CD4-positive, alpha-beta T cell treated with Interleukin-12 subunit alpha and Interleukin-12 subunit beta, for 1 hour (primary cell): ENCODE data around the gene TIMM23.
A peak's percentile ranks its signal among the peaks of the same experiment; 100 is the strongest.
"Not testable (repeated sequence)": the region's sequence is repeated elsewhere in the genome, so short reads cannot be mapped to it uniquely, and the experiment has no call there.

Source experiments
- DNase-seq: peaks from one replicate; pipeline ENCODE4 v3.0.0-alpha.2; 2020

TIMM23 gene

DNA sequence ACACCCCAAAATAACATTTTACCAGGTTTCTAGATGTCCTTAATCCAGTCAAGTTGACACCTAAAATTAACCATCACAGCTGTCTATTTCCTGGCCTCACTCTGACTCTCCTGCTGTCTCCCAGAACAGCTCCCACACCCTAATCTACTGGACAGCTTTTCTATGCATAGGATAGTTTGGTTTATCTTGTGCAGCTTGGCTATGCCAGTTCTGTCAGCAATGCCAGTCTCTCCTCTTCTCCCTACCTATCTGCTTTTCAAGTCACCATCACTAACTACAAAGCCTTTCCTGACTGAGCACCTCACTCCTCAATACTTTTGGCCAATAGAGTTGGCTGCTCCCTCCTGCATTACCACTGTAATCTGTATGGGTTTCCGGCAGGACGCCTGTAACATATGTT is 53.1 kb downstream of the TIMM23 start:
- no peak for DNase-seq

DNA sequence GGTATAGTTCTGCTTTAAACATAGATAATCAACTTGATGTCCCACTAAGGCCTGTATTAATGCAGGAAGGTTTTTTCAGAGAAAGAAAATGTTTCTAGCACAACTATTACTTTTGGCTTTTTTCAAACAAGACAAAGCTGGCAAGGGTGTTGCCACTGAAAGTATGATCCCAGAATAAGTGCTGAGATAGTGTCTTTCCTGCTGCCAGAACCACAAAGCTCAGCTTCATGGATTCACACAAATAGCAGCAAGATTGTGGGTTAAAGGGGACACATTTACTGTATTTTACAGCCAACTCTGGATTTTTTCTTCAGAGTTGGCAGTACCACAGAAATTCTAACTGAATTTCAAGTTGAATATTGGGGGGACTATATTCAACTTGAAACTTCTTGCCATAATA is 53.8 kb downstream of the TIMM23 start:
- no peak for DNase-seq

DNA sequence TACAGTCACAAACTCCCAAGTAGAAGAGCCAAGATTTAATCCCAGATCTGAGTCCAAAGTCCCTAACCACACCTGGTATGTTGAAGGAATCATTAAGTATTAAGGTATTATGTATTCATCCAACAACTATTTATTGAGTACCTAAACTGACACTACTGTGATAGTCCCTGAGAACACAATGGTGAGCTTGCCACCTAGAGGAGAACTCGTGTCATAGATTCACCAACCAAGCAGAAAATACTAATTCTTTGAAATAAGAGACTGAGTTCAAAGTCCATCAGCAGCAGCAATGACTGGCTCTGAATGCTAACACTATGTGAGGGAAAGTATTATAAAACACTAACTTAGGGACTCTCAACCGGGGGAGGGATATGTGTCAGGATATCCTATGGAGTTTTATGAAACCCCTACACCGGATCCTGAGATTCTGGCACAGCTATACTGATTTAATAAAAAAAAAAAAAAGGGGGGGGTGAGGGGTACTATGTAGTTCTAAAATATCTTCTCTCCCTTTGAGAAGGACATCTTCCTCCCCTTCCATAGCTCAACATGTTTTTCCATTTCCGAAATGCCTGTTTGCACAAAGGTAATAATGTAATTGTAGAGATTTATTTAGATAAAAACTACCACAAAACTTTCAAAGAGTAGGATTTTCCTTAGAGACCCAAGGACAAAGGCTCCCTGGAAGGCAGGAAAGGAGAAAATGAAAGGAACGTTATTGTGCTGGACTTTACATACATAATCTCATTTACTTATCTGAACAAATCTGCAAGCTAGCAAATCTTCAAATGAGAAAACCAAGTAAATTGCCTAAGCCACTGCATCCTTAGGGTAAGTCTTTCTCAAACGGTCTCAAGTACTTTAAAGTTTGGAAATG is 56.5 kb downstream of the TIMM23 start:
- peak; percentile 72 for DNase-seq

DNA sequence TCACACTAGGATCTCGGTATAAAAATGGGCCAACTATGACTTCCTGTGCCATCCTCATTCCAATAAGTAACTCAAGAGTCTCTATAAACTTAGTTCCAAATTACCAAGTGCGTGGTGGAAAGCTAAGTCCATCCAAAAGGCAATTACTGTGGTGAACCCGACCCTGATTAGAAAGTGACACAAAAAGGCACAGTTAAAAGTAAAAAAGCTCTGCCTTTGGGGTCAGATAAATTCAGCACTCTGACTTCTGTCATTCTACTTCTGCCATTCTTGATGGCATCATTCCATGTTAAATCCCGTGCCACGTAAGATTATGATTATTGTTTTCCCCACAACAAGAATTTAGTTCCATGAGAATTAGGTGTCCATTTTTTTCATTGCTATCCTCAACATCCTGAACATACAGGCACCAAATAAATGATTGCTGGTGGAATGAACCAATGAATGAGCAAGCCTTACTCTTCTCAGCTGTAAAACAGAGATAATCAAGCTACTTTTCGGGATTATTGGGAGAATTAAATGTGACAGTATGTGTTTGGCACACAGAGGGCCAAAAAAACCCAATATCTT is 57.3 kb downstream of the TIMM23 start:
- no peak for DNase-seq

DNA sequence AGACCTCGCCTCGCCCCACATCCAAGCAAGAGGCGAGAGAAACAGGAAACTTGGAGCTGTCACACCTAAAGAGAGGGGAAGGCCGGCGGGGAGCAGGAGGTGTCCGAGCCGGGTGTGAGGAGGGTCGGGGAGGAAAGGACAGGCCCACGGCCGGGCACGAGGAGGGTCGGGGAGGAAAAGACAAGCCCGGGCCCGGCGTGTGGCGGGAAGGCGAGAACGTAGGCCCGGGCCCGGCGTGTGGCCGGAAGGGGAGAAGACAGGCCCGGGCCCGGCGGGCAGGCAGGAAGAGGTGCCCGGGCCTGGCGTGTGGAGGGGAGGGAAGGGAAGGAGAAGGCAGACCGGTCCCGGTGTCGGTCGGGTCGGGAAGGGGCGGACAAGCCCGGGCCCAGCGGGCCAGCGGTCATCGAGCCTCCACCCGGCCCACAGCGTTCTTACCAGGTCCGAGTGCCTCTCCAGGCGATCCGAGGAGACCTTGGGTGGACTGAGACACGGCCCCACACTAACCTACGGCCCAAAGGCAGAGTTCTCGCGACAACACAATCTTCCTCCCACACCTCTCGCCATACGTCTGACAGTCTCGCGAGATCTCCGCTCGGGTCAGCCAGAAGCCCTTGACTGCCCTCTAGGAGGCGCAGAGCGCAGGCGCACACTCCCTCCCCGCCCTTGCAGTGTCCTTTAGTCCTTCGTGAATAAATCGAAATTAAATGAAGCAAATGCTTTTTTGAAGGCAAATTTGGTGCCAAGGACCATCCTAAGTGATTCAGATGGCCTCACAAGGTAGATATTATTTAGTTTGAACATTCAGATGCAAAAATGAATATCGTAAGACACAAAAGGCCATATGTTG is 58.0 kb downstream of the TIMM23 start, which contains the start of gene NCOA4:
TSS of gene NCOA4 (minus strand) at position 533 of the 847 bp plus-strand sequence. CDS start 13,943 bp downstream, outside the sequence.
- DNase-seq = peak; percentile 97

DNA sequence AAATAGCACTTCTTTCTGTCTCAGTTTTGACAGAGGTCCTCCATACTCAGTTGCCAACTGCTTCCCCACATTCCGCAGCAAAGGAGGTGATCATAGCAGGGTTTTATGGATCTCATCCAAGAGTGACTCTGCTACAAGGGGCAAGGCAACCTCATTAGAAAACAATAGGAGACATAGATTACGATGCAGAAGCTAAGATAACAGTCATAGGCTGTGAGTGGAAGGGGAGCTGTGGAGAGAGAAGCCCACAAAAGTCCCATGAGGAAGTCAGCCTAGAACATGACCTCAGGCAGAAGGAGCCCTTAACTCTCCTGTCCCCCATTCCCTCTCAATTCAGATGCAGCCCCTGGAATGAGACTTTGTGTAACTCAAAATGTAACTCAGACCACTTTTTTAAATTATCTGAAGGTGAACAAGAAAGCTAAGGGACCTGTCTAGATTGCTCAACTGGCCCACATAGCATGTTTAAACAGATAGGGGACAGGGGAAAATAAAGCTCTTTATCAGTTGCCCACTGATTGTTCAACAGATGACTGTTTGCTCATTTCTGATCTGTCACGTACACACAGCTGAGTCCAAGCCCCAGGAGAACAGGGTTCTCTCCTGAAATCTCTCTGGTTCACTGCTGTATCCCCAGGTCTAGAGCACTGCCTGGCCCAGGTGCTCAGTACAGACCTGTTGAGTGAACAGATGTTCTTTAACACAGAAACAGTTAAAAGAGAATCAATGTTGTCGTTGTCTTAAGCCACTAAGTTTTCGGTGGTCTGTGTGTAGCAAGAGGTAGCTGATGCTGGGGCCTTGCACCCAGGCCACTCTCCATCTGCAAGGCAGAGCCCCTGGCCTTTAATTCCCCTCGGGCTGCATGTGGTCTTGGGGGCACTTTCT is 59.6 kb downstream of the TIMM23 start:
- no peak for DNase-seq

DNA sequence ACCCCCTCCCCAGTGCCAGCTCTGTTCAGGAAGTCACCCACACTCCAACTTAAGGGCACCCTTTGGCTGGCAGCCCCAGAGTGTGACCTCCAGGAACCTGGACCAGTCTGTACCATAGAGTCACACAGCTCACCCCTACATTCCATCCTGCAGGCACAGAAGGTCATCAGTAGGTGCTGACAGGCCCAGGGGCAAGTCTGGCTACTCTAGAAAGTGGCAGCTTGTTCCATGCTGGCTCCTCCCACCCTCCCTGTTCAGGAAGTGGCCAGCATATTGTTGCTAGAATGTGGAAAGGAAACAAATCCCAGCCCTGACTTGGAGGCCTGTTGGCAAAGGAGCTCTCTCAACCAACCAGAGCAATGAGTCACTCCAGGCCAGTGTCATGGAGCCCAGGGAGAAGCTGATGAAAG is 61.3 kb downstream of the TIMM23 start:
- no peak for DNase-seq

GRCh38 chr10:46035923-46036849 is 63.9 kb downstream of the TIMM23 start:
- DNase-seq = no peak

DNA sequence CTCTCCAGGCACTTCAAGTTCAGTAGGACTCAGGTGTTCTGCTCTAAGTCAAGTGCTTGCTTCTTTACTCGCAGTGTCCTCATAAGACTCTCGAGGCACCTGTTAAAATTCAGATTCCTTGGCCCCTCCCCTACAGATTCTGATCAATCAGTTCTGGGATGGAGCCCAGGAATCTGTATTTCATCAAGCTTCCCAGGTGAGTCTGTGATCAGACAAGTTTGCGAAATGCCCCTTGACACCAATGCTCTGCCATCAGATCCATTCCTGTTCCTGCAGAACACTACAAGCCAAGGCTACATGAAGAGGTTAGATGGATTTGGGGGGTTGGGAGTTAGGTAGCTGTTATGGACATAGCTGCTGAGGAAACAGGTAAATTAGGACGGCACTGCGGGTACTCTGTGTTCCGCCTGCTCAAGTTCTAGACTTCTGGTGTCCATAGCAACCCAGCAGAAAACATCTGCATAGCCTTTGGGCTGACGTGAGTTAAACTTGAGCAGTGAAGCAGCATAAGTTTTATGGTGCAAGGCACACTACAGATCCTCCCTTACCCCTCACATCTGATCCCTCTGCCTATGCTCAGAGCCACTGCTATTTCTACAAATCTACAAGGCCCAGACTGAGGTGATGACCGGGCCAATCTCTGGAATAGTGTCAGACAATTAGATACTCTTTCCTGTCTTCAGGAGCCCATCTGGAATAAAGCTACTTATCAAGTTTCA is 65.0 kb downstream of the TIMM23 start:
- DNase-seq = no peak

GRCh38 chr10:46040004-46040403 is 67.7 kb downstream of the TIMM23 start:
- no peak for DNase-seq

GRCh38 chr10:46042527-46042926 is 70.2 kb downstream of the TIMM23 start:
- DNase-seq = no peak

GRCh38 chr10:46046261-46046660 is 74.0 kb downstream of the TIMM23 start, which contains the start of gene MSMB:
Gene MSMB (minus strand): TSS chr10:46046269. CDS start chr10:46046237, 32 bp downstream.
- no peak for DNase-seq

- DNase-seq = no peak
These were observed 75.9 kb downstream of the TIMM23 start for GRCh38 chr10:46048152-46048551.

DNA sequence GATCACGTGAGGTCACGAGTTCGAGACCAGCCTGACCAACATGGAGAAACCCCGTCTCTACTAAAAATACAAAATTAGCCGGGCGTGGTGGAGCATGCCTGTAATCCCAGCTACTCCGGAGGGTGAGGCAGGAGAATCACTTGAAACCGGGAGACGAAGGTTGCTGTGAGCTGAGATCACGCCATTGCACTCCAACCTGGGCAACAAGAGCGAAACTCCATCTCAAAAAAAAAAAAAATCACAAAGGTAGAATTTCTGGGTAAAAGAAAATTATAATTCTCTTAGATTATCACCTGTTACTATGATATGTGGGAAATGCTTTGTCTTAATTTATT is 77.2 kb downstream of the TIMM23 start:
- not testable (repeated sequence) for DNase-seq

GRCh38 chr10:46050941-46051623 is 78.8 kb downstream of the TIMM23 start:
- no peak for DNase-seq

DNA sequence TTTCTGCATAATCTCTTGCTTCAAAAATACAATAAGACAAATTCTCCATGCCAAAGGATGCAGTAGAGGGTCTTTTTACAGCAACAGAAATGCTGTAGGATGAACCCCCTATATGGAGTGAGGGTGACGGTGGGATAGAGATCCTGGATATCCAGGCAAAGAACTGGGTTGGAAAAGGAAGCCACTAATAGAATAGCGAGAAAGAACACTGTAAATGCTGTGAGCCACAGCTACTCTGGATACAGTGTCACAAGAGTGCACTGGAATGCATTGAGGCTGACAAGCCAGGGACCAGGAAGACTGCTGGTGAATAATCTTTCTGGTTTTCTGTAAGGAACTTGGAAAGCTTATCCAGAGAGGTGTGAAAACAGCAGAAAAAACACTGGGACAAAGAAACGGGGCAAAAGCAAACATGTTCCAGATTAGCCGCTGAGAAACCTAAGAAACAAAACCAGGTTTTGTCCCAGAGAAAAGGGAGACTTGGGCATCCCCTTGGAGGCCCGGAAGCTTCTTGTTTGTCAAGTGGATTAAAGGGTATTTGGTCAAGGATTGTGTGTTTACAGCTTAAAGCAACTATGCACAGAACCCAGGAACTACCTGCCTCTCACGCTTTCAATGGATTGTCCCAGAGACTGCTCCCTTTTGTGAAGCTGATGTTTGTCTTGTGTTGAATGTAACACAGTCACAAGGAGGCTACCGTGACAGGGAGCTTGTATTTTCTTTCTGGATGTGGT is 79.9 kb downstream of the TIMM23 start:
- DNase-seq = no peak

GRCh38 chr10:46052791-46053375 is 80.6 kb downstream of the TIMM23 start:
- no peak for DNase-seq
